ENCODE data around the gene PTPN3. TPM values are rescaled to one million over a fixed set of nuclear protein-coding genes. Genes with fewer than 3 reads are reported as not detected.

Gene PTPN3
- polyA plus RNA-seq, 1 of the 3 experiments (the other 2 are of a cell fraction): 7.5 TPM

GRCh38 chr9:109422641-109423040 lies 75.5 kb downstream of the PTPN3 start:
- H3K9ac ChIP-seq: no peak overlapping the region
- H3K4me2 ChIP-seq: no peak overlapping the region
- H3K4me3 ChIP-seq (ENCODE audit: low read depth in 2 of 2, low read length in 1 of 2): no peak overlapping the region
- CTCF ChIA-PET: interaction anchor here (0.6 to 4.6 kb wide), 5 partner anchors 12 to 425 kb away, joined by 3 to 29 read pairs (median 5); no protein-coding TSS in a partner anchor
- no peaks in the 10 kb centered on the region for H3K79me2 ChIP-seq (ENCODE audit: insufficient read depth)
- POLR2A ChIA-PET: no interaction called here
- H3K36me3 ChIP-seq (replicated peaks in 1 of 2; ENCODE audit: control insufficient read depth in 1 of 2, insufficient read depth in 2 of 2, low read length in 1 of 2): peaks cover 31 to 35% of the 10 kb centered on the region in 2 experiments
- no peaks in the 10 kb centered on the region for H3K4me1 ChIP-seq (ENCODE audit: control insufficient read depth in 1 of 2, insufficient read depth in 2 of 2, low read depth in 1 of 2, low read length in 1 of 2)
- H3K9me2 ChIP-seq: no peaks in the 10 kb centered on the region
- no peak overlapping the region for H2AFZ ChIP-seq (ENCODE audit: low read depth)
- WGBS (ENCODE audit: low lambda C conversion rate): 80% methylated on average over 7 of the region's 7 CpGs
- H3F3A ChIP-seq (replicated peaks; ENCODE audit: insufficient read depth): no peaks in the 10 kb centered on the region
- no peak for DNase-seq
- no peaks in the 10 kb centered on the region for H3K9me3 ChIP-seq
- H4K20me1 ChIP-seq (ENCODE audit: insufficient read depth): no peaks in the 10 kb centered on the region
- H3K27me3 ChIP-seq (ENCODE audit: insufficient read depth): no peaks in the 10 kb centered on the region
- no peak overlapping the region for H3K27ac ChIP-seq (ENCODE audit: low read depth in 2 of 2, low read length in 1 of 2)
- TF ChIP-seq SIN3A (IDR thresholded peaks at IDR 0.05; ENCODE audit: borderline replicate concordance, low read depth, low read length) (no peak), EZH2phosphoT487 (IDR thresholded peaks at IDR 0.05; ENCODE audit: borderline replicate concordance, low read depth) (no peak), IRF3 (IDR thresholded peaks at IDR 0.05; ENCODE audit: low read depth, low read length) (no peak), CTCF (IDR thresholded peaks at IDR 0.05) (no peak), RAD21 (IDR thresholded peaks at IDR 0.05; ENCODE audit: low read length) (no peak), TAF1 (IDR thresholded peaks at IDR 0.05; ENCODE audit: borderline replicate concordance, low read depth, low read length) (no peak), CHD2 (IDR thresholded peaks at IDR 0.05; ENCODE audit: low read length, partially characterized antibody) (no peak), FOSL2 (IDR thresholded peaks at IDR 0.05; ENCODE audit: borderline replicate concordance, low read depth) (no peak), NRF1 (IDR thresholded peaks at IDR 0.05; ENCODE audit: low read depth, low read length) (no peak), RFX5 (IDR thresholded peaks at IDR 0.05; ENCODE audit: low read length) (no peak), TCF12 (IDR thresholded peaks at IDR 0.05) (no peak), ZBTB33 (IDR thresholded peaks at IDR 0.05; ENCODE audit: borderline replicate concordance, low read depth) (no peak)
